ENCODE results near the gene GPC1. TPM values are rescaled to one million over a fixed set of nuclear protein-coding genes. Genes with fewer than 3 reads are reported as not detected.
"Not testable (repeated sequence)": the region's sequence is repeated elsewhere in the genome, so short reads cannot be mapped to it uniquely, and the experiment has no call there.

The GPC1 gene, protein sequence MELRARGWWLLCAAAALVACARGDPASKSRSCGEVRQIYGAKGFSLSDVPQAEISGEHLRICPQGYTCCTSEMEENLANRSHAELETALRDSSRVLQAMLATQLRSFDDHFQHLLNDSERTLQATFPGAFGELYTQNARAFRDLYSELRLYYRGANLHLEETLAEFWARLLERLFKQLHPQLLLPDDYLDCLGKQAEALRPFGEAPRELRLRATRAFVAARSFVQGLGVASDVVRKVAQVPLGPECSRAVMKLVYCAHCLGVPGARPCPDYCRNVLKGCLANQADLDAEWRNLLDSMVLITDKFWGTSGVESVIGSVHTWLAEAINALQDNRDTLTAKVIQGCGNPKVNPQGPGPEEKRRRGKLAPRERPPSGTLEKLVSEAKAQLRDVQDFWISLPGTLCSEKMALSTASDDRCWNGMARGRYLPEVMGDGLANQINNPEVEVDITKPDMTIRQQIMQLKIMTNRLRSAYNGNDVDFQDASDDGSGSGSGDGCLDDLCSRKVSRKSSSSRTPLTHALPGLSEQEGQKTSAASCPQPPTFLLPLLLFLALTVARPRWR
- polyA plus RNA-seq (2012; ENCODE audit: missing spikeins) = 0.34 TPM

DNA sequence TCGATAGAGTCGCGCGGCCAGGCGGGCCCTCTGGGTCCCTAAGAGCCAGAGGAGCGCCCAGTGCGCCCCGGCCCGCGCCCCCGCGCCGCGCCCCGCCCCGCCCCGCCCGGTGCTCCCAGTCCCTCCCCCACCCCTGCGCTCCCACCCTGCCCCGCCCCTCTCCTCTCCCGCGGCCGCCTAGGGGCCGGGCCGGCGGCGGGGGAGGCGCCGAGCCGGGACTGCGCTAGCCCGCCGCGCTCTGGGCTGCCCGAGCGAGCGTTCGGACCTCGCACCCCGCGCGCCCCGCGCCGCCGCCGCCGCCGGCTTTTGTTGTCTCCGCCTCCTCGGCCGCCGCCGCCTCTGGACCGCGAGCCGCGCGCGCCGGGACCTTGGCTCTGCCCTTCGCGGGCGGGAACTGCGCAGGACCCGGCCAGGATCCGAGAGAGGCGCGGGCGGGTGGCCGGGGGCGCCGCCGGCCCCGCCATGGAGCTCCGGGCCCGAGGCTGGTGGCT is at the start of gene GPC1:
Gene GPC1, plus strand, starts transcription at position 207 of the 491 bp plus-strand sequence. Its CDS starts 256 bp downstream, at position 463.
- no peak for TF ChIP-seq POLR2AphosphoS5 (IDR thresholded peaks at IDR 0.05; ENCODE audit: low read depth, low read length)
- no peak for TF ChIP-seq TAF1 (IDR thresholded peaks at IDR 0.05; ENCODE audit: borderline replicate concordance, low read depth, low read length)
- TF ChIP-seq POLR2A (IDR thresholded peaks at IDR 0.05; ENCODE audit: low read depth, low read length) = no peak
- DNase-seq (ENCODE audit: insufficient read length) = no peak
- no peak for FAIRE-seq

DNA sequence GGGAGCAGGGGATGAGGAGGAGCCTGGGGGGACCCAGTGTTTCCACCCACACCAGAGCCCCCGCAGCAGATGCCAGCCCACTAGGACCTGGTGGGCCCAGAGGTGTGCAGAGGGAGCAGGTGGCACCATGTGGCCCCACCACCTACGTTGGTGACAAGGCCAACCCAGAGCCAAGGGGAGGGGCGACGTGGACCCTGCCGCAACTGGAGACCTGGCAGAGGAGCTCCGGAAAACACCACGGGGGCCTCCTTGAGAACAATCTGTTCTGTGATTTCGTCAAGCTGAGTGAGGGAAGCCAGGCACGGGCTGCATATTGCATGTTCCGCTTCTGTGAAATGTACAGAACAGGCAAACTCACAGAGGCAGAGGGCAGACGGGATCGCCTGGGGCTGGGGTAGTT is 49.1 kb upstream of the GPC1 start:
- FAIRE-seq = no peak
- TF ChIP-seq POLR2AphosphoS5 (IDR thresholded peaks at IDR 0.05; ENCODE audit: low read depth, low read length) (no peak), POLR2A (IDR thresholded peaks at IDR 0.05; ENCODE audit: low read depth, low read length) (no peak), TAF1 (IDR thresholded peaks at IDR 0.05; ENCODE audit: borderline replicate concordance, low read depth, low read length) (no peak)
- DNase-seq (ENCODE audit: insufficient read length) = no peak

DNA sequence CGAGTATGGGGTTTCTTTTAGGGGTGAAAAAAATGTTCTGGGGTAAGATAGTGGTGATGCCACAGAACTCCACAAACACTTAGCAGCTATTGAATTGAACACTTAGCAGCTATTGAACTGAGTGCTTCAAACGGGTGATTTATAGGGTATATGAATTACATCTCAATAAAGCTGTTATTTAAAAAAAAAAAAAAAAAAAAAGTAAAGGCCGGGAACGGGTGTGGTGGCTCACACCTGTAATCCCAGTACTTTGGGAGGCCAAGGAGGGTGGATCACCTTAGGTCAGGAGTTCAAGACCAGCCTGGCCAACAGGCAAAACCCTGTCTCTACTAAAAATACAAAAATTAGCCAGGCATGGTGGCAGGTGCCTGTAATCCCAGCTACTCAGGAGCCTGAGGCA is 48.7 kb upstream of the GPC1 start:
- not testable (repeated sequence) for DNase-seq (ENCODE audit: insufficient read length); FAIRE-seq

DNA sequence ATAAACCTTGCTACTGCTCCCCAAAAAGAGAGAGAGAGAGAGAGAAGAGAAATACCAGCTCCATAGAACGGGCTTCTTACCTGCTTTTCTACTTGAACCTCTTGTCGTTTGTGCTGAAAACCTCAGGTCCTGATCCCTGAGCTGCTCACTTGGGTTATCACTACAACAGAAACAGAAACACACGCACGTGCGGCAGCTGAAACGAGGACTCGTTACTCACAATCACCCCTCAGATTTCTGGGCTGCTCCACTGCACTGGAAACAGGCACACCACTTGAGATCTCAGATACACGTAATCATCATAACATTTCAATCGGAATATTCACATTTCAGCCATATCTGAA is 48.2 kb upstream of the GPC1 start:
- FAIRE-seq (no peak), DNase-seq (ENCODE audit: insufficient read length) (no peak)
- TF ChIP-seq TAF1 (IDR thresholded peaks at IDR 0.05; ENCODE audit: borderline replicate concordance, low read depth, low read length) = no peak
- TF ChIP-seq POLR2A (IDR thresholded peaks at IDR 0.05; ENCODE audit: low read depth, low read length) = no peak
- TF ChIP-seq POLR2AphosphoS5 (IDR thresholded peaks at IDR 0.05; ENCODE audit: low read depth, low read length) = no peak

DNA sequence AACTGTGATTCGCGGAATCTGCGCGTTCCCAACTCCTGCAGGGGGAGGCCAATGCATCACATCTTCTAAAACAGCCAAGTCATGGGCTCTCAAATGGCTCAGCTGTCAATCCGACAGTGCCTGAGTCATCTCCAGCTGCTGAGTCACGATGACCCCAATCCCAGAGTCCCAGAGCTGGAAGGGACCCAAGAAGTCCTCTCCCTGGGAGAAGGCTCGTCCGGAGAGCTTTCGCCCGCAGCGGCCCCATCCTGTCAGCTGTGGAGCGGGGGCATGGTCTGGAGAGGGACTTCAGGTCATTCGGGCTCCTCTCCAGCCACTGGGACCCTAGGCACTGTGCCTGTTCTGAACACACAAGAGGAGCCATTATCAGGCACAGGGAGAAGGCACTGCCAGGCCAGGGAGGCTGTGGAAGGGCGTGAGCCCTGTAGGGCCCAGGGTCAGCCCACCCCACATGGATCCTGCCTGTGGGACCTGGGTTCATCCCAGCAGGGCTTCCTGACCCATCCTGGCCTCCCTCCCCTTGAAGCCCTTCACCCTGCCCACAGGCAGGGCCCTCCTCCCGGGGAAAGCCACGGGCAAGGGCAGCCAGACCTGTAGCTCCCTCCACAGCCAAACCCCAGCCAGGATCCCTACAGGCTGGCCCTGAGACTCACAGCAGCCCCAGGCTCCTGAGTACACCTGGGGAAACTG is 47.6 kb upstream of the GPC1 start:
- TF ChIP-seq TAF1 (IDR thresholded peaks at IDR 0.05; ENCODE audit: borderline replicate concordance, low read depth, low read length) = no peak
- no peak for DNase-seq (ENCODE audit: insufficient read length)
- no peak for FAIRE-seq

DNA sequence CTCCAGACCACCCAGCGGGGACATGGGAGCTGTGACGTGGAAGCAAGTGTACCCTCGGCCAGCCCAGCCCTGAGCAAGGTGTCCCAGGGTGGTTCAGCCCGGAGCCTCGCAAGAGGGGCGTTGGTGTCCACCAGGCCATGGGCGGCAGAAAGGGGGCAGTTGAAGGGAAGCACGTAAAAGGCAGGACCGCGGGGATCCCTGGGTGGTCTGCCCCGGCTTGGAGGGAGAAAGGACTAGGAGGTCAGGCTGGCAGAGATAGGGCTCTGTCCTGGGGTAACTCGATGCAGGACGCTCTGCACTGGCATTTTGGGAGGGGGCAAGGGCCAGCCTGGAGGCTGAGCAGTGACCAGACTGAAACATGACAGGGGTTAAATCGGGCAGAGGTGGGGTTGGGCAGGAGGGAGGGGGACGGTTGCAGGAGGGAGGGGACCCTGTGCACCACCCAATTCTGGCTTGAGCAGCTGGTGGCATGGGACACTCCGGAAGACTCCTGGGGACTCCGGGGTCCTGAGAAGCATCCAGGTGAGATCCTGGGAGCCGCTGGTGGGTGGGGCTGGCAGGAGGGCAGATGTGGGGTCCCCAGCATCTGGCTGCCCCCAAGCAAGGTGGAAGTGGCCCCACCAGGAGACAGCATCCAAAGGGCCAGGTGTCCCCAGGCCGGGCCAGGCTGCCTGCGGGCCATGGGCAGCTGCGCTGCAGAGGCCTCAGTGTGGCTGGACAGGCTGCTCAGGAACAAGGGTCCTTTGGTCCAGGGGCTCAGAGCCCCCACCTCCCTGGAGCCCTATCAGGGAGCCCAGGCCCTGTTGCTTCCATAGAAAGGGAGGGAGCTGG is 46.8 kb upstream of the GPC1 start:
- FAIRE-seq (no peak), DNase-seq (ENCODE audit: insufficient read length) (no peak)
- TF ChIP-seq TAF1 (IDR thresholded peaks at IDR 0.05; ENCODE audit: borderline replicate concordance, low read depth, low read length) = no peak

DNA sequence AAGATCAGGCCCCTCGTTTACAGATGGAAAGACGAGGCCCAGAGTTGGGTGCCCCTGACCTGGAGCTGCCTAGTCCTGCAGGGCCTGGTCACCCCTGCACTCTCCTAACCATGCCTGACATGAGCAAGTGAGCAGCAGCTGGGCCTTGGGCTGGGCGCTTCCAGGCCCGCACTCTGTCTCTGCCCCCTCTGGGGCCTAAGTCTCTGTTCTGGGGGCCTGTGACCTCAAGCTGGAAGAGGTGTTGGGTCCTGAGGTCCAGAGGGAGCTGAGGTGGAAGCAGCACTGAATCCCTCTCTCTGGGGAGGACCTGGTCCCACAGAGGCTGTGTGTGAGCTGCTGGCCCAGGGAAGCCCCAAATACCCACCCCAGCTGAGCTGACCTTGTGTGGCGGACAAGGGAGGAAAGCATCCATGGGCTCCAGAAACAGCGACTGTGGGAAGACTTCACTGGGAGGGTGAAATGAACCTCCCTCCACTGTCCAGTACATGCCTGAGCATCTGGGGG is 46.1 kb upstream of the GPC1 start:
- DNase-seq (ENCODE audit: insufficient read length) (no peak), FAIRE-seq (no peak)
- no peak for TF ChIP-seq TAF1 (IDR thresholded peaks at IDR 0.05; ENCODE audit: borderline replicate concordance, low read depth, low read length)
- TF ChIP-seq POLR2AphosphoS5 (IDR thresholded peaks at IDR 0.05; ENCODE audit: low read depth, low read length) = no peak
- no peak for TF ChIP-seq POLR2A (IDR thresholded peaks at IDR 0.05; ENCODE audit: low read depth, low read length)

DNA sequence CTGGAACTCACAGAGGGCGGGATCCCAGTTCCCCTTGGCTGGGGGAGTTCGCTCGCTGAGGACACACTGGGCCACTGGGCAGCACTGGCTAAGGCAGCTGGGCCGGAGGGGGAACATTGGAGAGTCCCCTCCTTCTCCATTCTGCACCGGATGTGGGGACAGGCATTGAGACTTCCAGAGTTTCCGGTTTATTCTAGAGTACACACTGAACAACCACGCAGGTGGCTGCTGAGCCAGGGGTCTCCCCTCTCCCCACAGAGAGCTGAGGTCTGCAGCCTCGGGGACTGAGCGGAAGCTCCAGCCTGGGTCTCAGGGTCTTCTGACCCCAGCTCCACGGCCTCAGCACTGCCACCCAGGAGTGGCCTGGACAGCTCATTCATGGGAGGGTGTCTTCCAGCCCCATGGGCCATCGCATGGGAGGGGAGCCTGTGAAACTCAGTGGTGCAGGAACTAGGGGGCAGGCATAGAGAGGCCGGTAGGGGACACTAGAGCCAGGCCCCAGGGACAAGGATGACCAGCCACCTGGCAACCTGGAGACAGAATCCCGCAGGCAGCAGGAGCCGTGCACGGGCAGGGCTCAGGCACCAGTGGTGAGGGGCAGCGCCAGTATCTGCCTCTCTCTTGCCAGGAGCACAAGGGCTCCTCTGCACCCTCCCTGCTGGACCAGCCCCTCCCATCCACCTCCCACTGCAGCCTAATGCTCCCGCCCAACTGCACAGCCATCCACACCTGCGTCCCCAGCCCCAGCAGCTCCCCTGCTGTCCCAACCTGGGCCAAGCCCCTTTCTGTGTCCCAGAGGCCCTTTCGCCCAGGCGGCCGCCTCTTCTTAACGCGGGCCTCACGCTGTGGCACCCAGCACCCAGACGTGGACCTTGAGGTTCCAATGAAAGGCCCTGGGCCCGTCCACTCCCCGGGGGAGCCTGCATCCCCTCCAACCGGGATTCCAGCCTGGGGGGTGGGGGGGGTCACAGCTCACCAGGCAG is 45.1 kb upstream of the GPC1 start:
- no peak for FAIRE-seq
- TF ChIP-seq POLR2A (IDR thresholded peaks at IDR 0.05; ENCODE audit: low read depth, low read length) = no peak
- TF ChIP-seq POLR2AphosphoS5 (IDR thresholded peaks at IDR 0.05; ENCODE audit: low read depth, low read length) = no peak
- no peak for TF ChIP-seq TAF1 (IDR thresholded peaks at IDR 0.05; ENCODE audit: borderline replicate concordance, low read depth, low read length)
- DNase-seq (ENCODE audit: insufficient read length) = no peak

DNA sequence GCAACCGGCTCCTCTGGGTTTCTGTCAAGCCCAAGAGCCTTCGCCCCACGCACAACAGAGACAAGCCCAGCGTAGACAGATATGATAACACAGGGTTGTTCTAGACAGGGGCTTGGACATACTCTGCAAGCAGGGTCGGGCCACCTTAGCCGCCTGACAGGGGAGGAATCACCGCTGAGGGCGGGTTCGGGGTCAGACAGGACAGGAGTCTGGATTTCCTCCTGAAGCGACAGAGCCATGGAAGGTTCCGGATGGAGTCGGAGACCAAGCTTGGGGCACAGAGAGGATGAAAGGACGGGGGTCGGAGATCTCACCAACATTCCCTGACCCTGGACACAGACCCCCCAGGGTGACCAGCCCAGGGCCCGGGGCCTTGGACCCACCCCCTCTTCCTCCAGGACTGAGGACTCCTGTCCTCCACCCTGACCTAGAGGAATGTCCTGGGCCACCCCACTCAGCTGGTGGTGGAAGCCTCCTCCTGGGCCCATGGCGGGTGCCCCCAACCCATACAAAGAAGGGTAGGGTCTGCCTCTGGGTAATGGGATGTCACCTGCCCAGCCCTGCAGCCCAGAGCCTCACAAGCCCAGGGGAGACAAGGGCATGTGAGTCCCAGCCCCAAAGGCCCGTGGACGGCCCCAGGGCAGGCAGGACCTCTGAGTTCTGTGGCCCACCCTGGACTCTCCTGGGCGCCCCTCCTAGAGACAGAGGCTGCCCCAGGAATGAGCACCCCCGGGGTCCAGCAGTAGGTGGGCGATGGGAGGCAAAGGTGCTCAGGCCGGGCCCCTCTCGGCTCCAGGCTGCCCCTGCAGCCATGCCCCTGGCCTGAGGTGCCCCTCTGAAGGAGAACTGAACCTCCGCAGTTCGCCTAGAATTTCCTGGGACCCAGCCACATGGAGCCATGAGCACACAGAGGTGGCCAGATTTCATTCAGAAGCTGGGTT is 44.1 kb upstream of the GPC1 start:
- no peak for DNase-seq (ENCODE audit: insufficient read length)
- TF ChIP-seq POLR2AphosphoS5 (IDR thresholded peaks at IDR 0.05; ENCODE audit: low read depth, low read length) (no peak), POLR2A (IDR thresholded peaks at IDR 0.05; ENCODE audit: low read depth, low read length) (no peak), TAF1 (IDR thresholded peaks at IDR 0.05; ENCODE audit: borderline replicate concordance, low read depth, low read length) (no peak)
- FAIRE-seq = no peak
